ENCODE measurements around the gene TXNL4B.

GRCh38 chr16:72072514-72073342 is 20.7 kb downstream of the TXNL4B start:
- TF ChIP-seq NR2C2 (CRISPR knock-in tag; IDR thresholded peaks at IDR 0.05), result no peak
- TF ChIP-seq NR2C2 (tag; IDR thresholded peaks at IDR 0.05), result no peak
- TF ChIP-seq RAD21 (CRISPR knock-in tag; conservative IDR thresholded peaks at IDR 0.05 in 1 of 2, IDR thresholded peaks at IDR 0.05 in 1 of 2), result no peak
- no peak for TF ChIP-seq ZC3H4 (CRISPR knock-in tag; IDR thresholded peaks at IDR 0.05; ENCODE audit: borderline replicate concordance)
- TF ChIP-seq, protein P1, sequence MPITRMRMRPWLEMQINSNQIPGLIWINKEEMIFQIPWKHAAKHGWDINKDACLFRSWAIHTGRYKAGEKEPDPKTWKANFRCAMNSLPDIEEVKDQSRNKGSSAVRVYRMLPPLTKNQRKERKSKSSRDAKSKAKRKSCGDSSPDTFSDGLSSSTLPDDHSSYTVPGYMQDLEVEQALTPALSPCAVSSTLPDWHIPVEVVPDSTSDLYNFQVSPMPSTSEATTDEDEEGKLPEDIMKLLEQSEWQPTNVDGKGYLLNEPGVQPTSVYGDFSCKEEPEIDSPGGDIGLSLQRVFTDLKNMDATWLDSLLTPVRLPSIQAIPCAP (CRISPR knock-in tag; IDR thresholded peaks at IDR 0.05; ENCODE audit: borderline replicate concordance), result no peak
- TF ChIP-seq ZBTB1 (CRISPR knock-in tag; IDR thresholded peaks at IDR 0.05; ENCODE audit: borderline replicate concordance, low read depth), result no peak
- no peak for TF ChIP-seq EZH2 (IDR thresholded peaks at IDR 0.05; ENCODE audit: borderline replicate concordance, low read depth, low read length)
- TF ChIP-seq SMC3 (conservative IDR thresholded peaks at IDR 0.05; ENCODE audit: insufficient read depth, low read depth, low read length), result no peak
- TF ChIP-seq, protein P2, sequence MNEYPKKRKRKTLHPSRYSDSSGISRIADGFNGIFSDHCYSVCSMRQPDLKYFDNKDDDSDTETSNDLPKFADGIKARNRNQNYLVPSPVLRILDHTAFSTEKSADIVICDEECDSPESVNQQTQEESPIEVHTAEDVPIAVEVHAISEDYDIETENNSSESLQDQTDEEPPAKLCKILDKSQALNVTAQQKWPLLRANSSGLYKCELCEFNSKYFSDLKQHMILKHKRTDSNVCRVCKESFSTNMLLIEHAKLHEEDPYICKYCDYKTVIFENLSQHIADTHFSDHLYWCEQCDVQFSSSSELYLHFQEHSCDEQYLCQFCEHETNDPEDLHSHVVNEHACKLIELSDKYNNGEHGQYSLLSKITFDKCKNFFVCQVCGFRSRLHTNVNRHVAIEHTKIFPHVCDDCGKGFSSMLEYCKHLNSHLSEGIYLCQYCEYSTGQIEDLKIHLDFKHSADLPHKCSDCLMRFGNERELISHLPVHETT (CRISPR knock-in tag; conservative IDR thresholded peaks at IDR 0.05 in 1 of 2, IDR thresholded peaks at IDR 0.05 in 1 of 2), result no peak
- no peak for TF ChIP-seq KDM1A (IDR thresholded peaks at IDR 0.05)
- TF ChIP-seq, protein P3, sequence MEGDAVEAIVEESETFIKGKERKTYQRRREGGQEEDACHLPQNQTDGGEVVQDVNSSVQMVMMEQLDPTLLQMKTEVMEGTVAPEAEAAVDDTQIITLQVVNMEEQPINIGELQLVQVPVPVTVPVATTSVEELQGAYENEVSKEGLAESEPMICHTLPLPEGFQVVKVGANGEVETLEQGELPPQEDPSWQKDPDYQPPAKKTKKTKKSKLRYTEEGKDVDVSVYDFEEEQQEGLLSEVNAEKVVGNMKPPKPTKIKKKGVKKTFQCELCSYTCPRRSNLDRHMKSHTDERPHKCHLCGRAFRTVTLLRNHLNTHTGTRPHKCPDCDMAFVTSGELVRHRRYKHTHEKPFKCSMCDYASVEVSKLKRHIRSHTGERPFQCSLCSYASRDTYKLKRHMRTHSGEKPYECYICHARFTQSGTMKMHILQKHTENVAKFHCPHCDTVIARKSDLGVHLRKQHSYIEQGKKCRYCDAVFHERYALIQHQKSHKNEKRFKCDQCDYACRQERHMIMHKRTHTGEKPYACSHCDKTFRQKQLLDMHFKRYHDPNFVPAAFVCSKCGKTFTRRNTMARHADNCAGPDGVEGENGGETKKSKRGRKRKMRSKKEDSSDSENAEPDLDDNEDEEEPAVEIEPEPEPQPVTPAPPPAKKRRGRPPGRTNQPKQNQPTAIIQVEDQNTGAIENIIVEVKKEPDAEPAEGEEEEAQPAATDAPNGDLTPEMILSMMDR (IDR thresholded peaks at IDR 0.05 in 2 of 3, conservative IDR thresholded peaks at IDR 0.05 in 1 of 3; ENCODE audit: insufficient read depth in 2 of 3, low read depth in 1 of 3, low read length in 3 of 3), result no peak
- TF ChIP-seq ZFP36 (IDR thresholded peaks at IDR 0.05; ENCODE audit: low read depth, low read length, partially characterized antibody), result no peak
- TF ChIP-seq SP1 (CRISPR knock-in tag; IDR thresholded peaks at IDR 0.05), result no peak
